Peyer's patch (tissue), 4 donors: Measurements from ENCODE around the gene LTA4H.

ENCODE experiments used
- POLR2A ChIP-seq, 2 donors: fragments of 450-650 bp; IDR thresholded peaks; one replicate each; pipeline ENCODE4 v1.5.1; 2017; ENCODE audit warnings: antibody characterized with exemption in 2 of 2, mild to moderate bottlenecking in 2 of 2, moderate library complexity in 2 of 2
- TF ChIP-seq, protein P1 (sequence below), 6 experiments: fragments of 450-650 bp in 4 of 6; fragments of 200-600 bp in 2 of 6; sonication (generic) in 1 of 6; IDR thresholded peaks; one replicate each; pipeline ENCODE4 v1.5.1; 2017 to 2019; ENCODE audit warnings: antibody characterized with exemption in 6 of 6, mild to moderate bottlenecking in 3 of 6, moderate library complexity in 1 of 6

DNA sequence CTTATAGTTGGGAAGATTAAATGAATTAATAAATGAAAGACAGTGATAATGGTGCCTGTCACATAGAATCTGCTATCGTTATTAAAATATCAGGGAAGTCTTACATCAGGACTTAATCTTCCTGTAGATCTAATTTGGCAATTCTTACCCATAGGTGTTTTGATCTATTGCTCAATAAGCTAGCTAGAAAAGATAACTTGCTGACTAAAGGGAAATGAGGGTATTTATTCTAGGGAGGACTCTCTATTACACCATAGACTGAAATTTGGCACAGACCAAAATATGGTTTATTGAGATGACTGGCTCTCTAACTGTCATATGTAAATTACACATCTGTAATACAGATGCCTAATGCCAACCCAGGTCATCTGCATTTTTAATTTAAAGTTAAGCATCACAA, 50.7 kb downstream of the LTA4H start:
- TF ChIP-seq POLR2A (IDR thresholded peaks at IDR 0.05): no peak
- TF ChIP-seq, protein P1, sequence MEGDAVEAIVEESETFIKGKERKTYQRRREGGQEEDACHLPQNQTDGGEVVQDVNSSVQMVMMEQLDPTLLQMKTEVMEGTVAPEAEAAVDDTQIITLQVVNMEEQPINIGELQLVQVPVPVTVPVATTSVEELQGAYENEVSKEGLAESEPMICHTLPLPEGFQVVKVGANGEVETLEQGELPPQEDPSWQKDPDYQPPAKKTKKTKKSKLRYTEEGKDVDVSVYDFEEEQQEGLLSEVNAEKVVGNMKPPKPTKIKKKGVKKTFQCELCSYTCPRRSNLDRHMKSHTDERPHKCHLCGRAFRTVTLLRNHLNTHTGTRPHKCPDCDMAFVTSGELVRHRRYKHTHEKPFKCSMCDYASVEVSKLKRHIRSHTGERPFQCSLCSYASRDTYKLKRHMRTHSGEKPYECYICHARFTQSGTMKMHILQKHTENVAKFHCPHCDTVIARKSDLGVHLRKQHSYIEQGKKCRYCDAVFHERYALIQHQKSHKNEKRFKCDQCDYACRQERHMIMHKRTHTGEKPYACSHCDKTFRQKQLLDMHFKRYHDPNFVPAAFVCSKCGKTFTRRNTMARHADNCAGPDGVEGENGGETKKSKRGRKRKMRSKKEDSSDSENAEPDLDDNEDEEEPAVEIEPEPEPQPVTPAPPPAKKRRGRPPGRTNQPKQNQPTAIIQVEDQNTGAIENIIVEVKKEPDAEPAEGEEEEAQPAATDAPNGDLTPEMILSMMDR (IDR thresholded peaks at IDR 0.05): no peak
